Epithelial cell of prostate (primary cell): ENCODE results near the gene P2RY12.
"Not testable (repeated sequence)": the region's sequence is repeated elsewhere in the genome, so short reads cannot be mapped to it uniquely, and the experiment has no call there.

Experiments
- DNase-seq: peaks from one replicate; pipeline ENCODE4 v3.0.0-alpha.2; 2011; ENCODE audit warnings: low read depth, low spot score
- H3K27ac ChIP-seq: fragments of 450-650 bp; 2 replicates; pipeline ENCODE4 v1.5.1; 2017; ENCODE audit warnings: mild to moderate bottlenecking

The P2RY12 gene

GRCh38 chr3:151393941-151394340 is 9.4 kb upstream of the P2RY12 start:
- DNase-seq: no peak

GRCh38 chr3:151393146-151393830 is 8.7 kb upstream of the P2RY12 start:
- no peak overlapping the region for H3K27ac ChIP-seq
- DNase-seq: no peak

More at GRCh38 chr3:151393941-151394340, 9.4 kb upstream of the P2RY12 start:
- no peak overlapping the region for H3K27ac ChIP-seq

GRCh38 chr3:151392191-151392590 is 7.6 kb upstream of the P2RY12 start:
- DNase-seq, H3K27ac ChIP-seq: not testable (repeated sequence)

GRCh38 chr3:151391720-151392119 is 7.2 kb upstream of the P2RY12 start:
- DNase-seq: no peak
- no peak overlapping the region for H3K27ac ChIP-seq

- H3K27ac ChIP-seq: no peak overlapping the region
- DNase-seq: no peak
Measured at GRCh38 chr3:151387842-151388241, 3.3 kb upstream of the P2RY12 start.

- no peak for DNase-seq
- no peak overlapping the region for H3K27ac ChIP-seq
Measured at GRCh38 chr3:151387432-151387831, 2.9 kb upstream of the P2RY12 start.

GRCh38 chr3:151386056-151386455 is 1.5 kb upstream of the P2RY12 start:
- no peak overlapping the region for H3K27ac ChIP-seq
- DNase-seq: no peak

GRCh38 chr3:151383956-151384355 is 597 bp downstream of the P2RY12 start:
- DNase-seq: no peak
- H3K27ac ChIP-seq: no peak overlapping the region

GRCh38 chr3:151383111-151383510 is 1.4 kb downstream of the P2RY12 start:
- no peak overlapping the region for H3K27ac ChIP-seq
- DNase-seq: no peak

GRCh38 chr3:151382671-151383070 is 1.9 kb downstream of the P2RY12 start:
- no peak for DNase-seq

GRCh38 chr3:151379083-151379734 is 5.3 kb downstream of the P2RY12 start:
- no peak overlapping the region for H3K27ac ChIP-seq
- no peak for DNase-seq

More at GRCh38 chr3:151382671-151383070, 1.9 kb downstream of the P2RY12 start:
- no peak overlapping the region for H3K27ac ChIP-seq

GRCh38 chr3:151377768-151378385 is 6.7 kb downstream of the P2RY12 start:
- H3K27ac ChIP-seq: no peak overlapping the region

GRCh38 chr3:151372063-151372820 is 12.3 kb downstream of the P2RY12 start:
- H3K27ac ChIP-seq: no peak overlapping the region
- no peak for DNase-seq

More at GRCh38 chr3:151377768-151378385, 6.7 kb downstream of the P2RY12 start:
- no peak for DNase-seq

GRCh38 chr3:151371526-151371925 is 13.0 kb downstream of the P2RY12 start:
- DNase-seq: no peak
- H3K27ac ChIP-seq: no peak overlapping the region

- no peak for DNase-seq
- H3K27ac ChIP-seq: no peak overlapping the region
Measured at GRCh38 chr3:151367448-151367847, 17.1 kb downstream of the P2RY12 start.

GRCh38 chr3:151366993-151367392 is 17.6 kb downstream of the P2RY12 start:
- DNase-seq: no peak
- H3K27ac ChIP-seq: no peak overlapping the region

- DNase-seq: no peak
- no peak overlapping the region for H3K27ac ChIP-seq
Measured at GRCh38 chr3:151362751-151363174, 21.8 kb downstream of the P2RY12 start.

GRCh38 chr3:151357463-151357850 is 27.1 kb downstream of the P2RY12 start:
- H3K27ac ChIP-seq: no peak overlapping the region
- DNase-seq: no peak

GRCh38 chr3:151356794-151357462 is 27.6 kb downstream of the P2RY12 start:
- H3K27ac ChIP-seq: no peak overlapping the region

GRCh38 chr3:151351648-151352047 is 32.9 kb downstream of the P2RY12 start:
- H3K27ac ChIP-seq: no peak overlapping the region
- DNase-seq: no peak

More at GRCh38 chr3:151356794-151357462, 27.6 kb downstream of the P2RY12 start:
- no peak for DNase-seq
